OCI-LY7 (cell line): Measurements from ENCODE around the gene REEP3. TPM values are rescaled to one million over a fixed set of nuclear protein-coding genes. Genes with fewer than 3 reads are reported as not detected.

Experiments used
- BruUV-seq: library from RNA; stranded (reverse); fragments of 400-500 nt; replicated peaks from 2 replicates; lab custom pipeline; 2021; lab: Mats Ljungman, UMichigan
- CTCF ChIA-PET: fragments of 300-600 bp; sonication (Branson Sonifier 250); formaldehyde crosslinking; loops from one replicate; lab custom pipeline; 2022; ENCODE audit warnings: antibody characterized with exemption; ENCODE audit not compliant: unreplicated experiment; lab: Charles Lee
- POLR2A ChIA-PET: fragments of 300-600 bp; sonication (Branson Sonifier 250); formaldehyde crosslinking; loops from one replicate; lab custom pipeline; 2022; ENCODE audit warnings: antibody characterized with exemption; lab: Charles Lee
- DNase-seq: peaks from one replicate; pipeline ENCODE4 v3.0.0-alpha.2; 2015; ENCODE audit warnings: low spot score
- H2AFZ ChIP-seq: fragments of 200-600 bp; sonication (generic), shearing (Covaris generic); 2 replicates; pipeline ENCODE4 v1.6.1; 2014; ENCODE audit warnings: mild to moderate bottlenecking, antibody characterized with exemption, low read length, moderate library complexity
- H3K27ac ChIP-seq: fragments of 200-600 bp; sonication (generic); 2 replicates; pipeline ENCODE4 v1.5.1; 2014; ENCODE audit warnings: mixed run types, low read depth, mild to moderate bottlenecking, moderate library complexity, low read length, inconsistent platforms; ENCODE audit not compliant: poor library complexity, severe bottlenecking
- H3K36me3 ChIP-seq: fragments of 200-600 bp; sonication (generic); 2 replicates; pipeline ENCODE4 v1.6.1; 2014; ENCODE audit warnings: mild to moderate bottlenecking, antibody characterized with exemption, low read length, moderate library complexity, mixed read lengths; ENCODE audit not compliant: insufficient read depth
- H3K4me1 ChIP-seq: fragments of 200-600 bp; sonication (generic); 2 replicates; pipeline ENCODE4 v1.5.1; 2014; ENCODE audit warnings: mild to moderate bottlenecking, low read length; ENCODE audit not compliant: insufficient read depth, poor library complexity, severe bottlenecking
- H3K4me2 ChIP-seq: fragments of 200-600 bp; sonication (generic); 2 replicates; pipeline ENCODE4 v1.6.1; 2014; ENCODE audit warnings: mild to moderate bottlenecking, low read length
- H3K4me3 ChIP-seq: fragments of 200-600 bp; sonication (generic); 2 replicates; pipeline ENCODE4 v1.5.1; 2014; ENCODE audit warnings: mild to moderate bottlenecking, low read depth, low read length; ENCODE audit not compliant: poor library complexity, severe bottlenecking
- H3K79me2 ChIP-seq: fragments of 200-600 bp; sonication (generic); 2 replicates; pipeline ENCODE4 v1.6.1; 2016; ENCODE audit warnings: low read depth, mild to moderate bottlenecking, low read length, moderate library complexity, mixed read lengths; ENCODE audit not compliant: insufficient read depth
- H3K9me2 ChIP-seq: fragments of 200-600 bp; sonication (generic); 2 replicates; pipeline ENCODE4 v1.6.1; 2016; ENCODE audit warnings: mild to moderate bottlenecking, low read length, mixed read lengths; ENCODE audit not compliant: insufficient read depth
- H3K9me3 ChIP-seq: fragments of 200-600 bp; sonication (generic); 2 replicates; pipeline ENCODE4 v1.6.1; 2014; ENCODE audit warnings: mild to moderate bottlenecking, mixed run types, low read length, mixed read lengths
- H4K20me1 ChIP-seq: fragments of 200-600 bp; sonication (generic); 2 replicates; pipeline ENCODE4 v1.6.1; 2014; ENCODE audit warnings: mild to moderate bottlenecking, antibody characterized with exemption, low read length, moderate library complexity, mixed read lengths; ENCODE audit not compliant: insufficient read depth
- EZH2phosphoT487 ChIP-seq: fragments of 200-600 bp; sonication (generic); IDR thresholded peaks from 2 replicates; pipeline ENCODE4 v1.6.1; 2018; ENCODE audit warnings: low read depth, borderline replicate concordance, mild to moderate bottlenecking, mixed run types, antibody characterized with exemption, low read length, moderate library complexity, mixed read lengths
- intact Hi-C: fragments of 100-400 bp; cut with micrococcal nuclease; formaldehyde crosslinking; loops from one replicate; pipeline ENCODE4 v1.10.0; 2022; ENCODE audit not compliant: unreplicated experiment
- total RNA-seq, 2 experiments: library from RNA; depleted of rRNA in 1 of 2; stranded (reverse); fragments of >200 nt in 1 of 2; shearing (Covaris generic) in 1 of 2; gene quantifications; 2 replicates each; pipeline ENCODE4 v1.2.3, GENCODE V29; 2014 to 2022
- TF ChIP-seq, protein P1 (sequence below): fragments of 200-600 bp; sonication (generic); conservative IDR thresholded peaks from 2 replicates; pipeline ENCODE4 v1.5.1; 2014; ENCODE audit warnings: mild to moderate bottlenecking, antibody characterized with exemption, low read length, moderate library complexity, mixed read lengths

The REEP3 gene
- total RNA-seq, 2 experiments from 2014 or later, result 3.6 to 11.0 TPM

DNA sequence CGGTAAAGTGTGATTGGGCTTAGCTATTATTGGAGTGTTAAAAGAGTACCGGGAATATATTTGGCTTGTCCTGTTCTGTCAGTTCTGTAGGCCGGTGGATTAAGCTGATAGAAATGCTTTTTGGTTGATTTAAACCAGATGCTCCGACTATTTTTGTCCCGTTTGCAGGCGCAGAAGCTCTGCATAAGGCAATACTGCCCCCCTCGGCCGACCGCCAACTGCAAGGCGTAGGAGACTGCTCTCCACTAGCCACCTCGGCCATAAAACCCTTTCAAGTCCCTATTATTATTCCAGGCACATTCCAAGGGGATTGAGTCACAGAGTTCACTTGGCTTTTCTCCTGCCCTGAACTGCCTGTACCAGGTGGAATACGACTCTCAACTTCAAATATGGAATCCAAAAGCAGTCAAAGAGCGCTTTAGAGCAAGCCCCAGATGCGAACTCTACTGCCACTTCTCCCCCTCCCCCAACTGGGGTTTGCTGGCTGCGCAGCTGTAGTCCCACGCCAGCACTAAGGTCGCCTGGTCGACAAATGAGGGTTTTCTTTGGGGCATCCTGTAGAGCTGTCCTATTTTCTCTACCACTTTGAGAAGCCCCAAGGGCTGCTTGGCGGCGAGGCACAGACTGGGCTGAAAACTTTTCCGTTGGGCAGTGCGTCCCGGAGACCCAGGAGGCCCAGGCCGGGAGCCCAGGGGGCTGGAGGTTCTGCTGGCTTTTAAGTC, 108.3 kb downstream of the REEP3 start:
- H3K36me3 ChIP-seq, result no peaks in the 10 kb centered on the region
- POLR2A ChIA-PET, result interaction anchor here (0.7 to 2.2 kb wide), 10 partner anchors 23 to 462 kb away, joined by 3 to 10 read pairs (median 4); no protein-coding TSS in a partner anchor
- DNase-seq, result peak; percentile 91
- no peaks in the 10 kb centered on the region for H4K20me1 ChIP-seq
- peaks cover 27% of the 10 kb centered on the region for H3K4me1 ChIP-seq
- CTCF ChIA-PET, result interaction anchor here (1.3 to 1.7 kb wide), 2 partner anchors 91 to 462 kb away, joined by 5 to 12 read pairs; no protein-coding TSS in a partner anchor
- no peaks in the 10 kb centered on the region for H3K9me3 ChIP-seq
- peak overlapping the region; percentile 71 for H3K4me3 ChIP-seq
- peak overlapping the region; percentile 91 for H3K4me2 ChIP-seq
- no peaks in the 10 kb centered on the region for H3K79me2 ChIP-seq
- H3K9me2 ChIP-seq, result no peaks in the 10 kb centered on the region
- H2AFZ ChIP-seq, result peak overlapping the region; percentile 93
- BruUV-seq, result no TSS peak
- TF ChIP-seq, protein P1, sequence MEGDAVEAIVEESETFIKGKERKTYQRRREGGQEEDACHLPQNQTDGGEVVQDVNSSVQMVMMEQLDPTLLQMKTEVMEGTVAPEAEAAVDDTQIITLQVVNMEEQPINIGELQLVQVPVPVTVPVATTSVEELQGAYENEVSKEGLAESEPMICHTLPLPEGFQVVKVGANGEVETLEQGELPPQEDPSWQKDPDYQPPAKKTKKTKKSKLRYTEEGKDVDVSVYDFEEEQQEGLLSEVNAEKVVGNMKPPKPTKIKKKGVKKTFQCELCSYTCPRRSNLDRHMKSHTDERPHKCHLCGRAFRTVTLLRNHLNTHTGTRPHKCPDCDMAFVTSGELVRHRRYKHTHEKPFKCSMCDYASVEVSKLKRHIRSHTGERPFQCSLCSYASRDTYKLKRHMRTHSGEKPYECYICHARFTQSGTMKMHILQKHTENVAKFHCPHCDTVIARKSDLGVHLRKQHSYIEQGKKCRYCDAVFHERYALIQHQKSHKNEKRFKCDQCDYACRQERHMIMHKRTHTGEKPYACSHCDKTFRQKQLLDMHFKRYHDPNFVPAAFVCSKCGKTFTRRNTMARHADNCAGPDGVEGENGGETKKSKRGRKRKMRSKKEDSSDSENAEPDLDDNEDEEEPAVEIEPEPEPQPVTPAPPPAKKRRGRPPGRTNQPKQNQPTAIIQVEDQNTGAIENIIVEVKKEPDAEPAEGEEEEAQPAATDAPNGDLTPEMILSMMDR, result peak; percentile 98
- no peak for TF ChIP-seq EZH2phosphoT487
- peak overlapping the region; percentile 80 for H3K27ac ChIP-seq
- intact Hi-C loops, result loop anchor here (1.0 to 2.0 kb wide), 7 partner anchors 91 to 462 kb away; partner anchors contain the start of gene JMJD1C

DNA sequence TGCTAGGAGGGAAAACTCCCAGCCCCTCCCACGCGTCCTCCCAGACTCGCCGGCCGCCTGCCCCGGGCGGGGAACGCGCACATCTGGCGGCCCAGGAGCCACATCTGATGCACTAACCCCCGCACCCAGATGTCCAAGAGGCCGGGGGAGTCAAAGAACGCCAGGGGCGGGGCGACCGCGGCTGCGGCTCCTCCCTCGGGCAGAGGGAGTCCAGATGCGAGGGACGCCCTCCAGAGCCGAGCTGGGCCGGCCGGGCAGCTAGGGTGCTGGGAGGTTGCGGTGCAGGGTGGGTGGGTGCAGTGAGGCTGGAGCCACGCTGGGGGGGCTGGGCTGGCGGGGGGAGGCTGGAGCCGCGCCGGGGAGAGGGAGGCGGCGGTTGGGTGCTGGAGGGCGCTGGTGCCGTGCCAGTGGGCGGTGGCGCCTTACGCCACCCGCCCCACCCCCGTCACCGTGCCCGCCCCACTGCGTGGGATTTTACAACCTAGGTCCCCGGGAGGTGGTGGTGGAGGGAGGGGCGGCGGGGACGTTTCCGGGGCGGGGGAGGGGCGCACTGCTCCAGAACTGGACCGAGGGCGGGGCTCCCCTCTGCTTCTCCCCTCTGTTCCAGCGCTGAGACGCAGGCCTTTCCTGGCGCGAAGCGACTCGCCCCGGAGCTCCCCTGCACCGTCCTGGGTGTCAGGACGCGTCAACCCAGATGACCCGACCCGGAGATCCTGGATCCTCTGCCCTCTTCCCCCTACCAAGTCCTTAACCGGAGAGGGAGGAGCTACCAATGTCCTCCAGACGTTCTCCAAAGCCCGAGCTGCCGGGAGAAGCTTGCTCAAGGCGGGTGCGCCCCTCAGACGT, 109.1 kb downstream of the REEP3 start:
- POLR2A ChIA-PET, result interaction anchor here (0.6 to 1.5 kb wide), 8 partner anchors 9 to 456 kb away, joined by 3 to 8 read pairs (median 4); no protein-coding TSS in a partner anchor
- DNase-seq, result peak; percentile 72
- Histone ChIP-seq H3K36me3 (no peaks in the 10 kb centered on the region), H4K20me1 (no peaks in the 10 kb centered on the region), H3K4me1 (peaks cover 27% of the 10 kb centered on the region), H3K4me2 (peak overlapping the region; percentile 91), H3K4me3 (peak overlapping the region; percentile 71), H3K79me2 (no peaks in the 10 kb centered on the region), H2AFZ (peak overlapping the region; percentile 93), H3K9me2 (no peaks in the 10 kb centered on the region), H3K9me3 (no peaks in the 10 kb centered on the region), H3K27ac (peak overlapping the region; percentile 80)
- intact Hi-C loops, result loop anchor here (1.0 kb wide), 1 partner anchor 413 kb away; no protein-coding TSS in a partner anchor
- no peak for TF ChIP-seq EZH2phosphoT487
- TF ChIP-seq, protein P1, result no peak
- CTCF ChIA-PET, result interaction anchor here (1.0 to 1.7 kb wide), 2 partner anchors 413 to 463 kb away, joined by 3 to 12 read pairs; no protein-coding TSS in a partner anchor
- BruUV-seq, result no TSS peak
